Liver (tissue), 9 donors: ENCODE measurements around the gene TERT. TPM values are rescaled to one million over a fixed set of nuclear protein-coding genes. Genes with fewer than 3 reads are reported as not detected.

Experiments used
- DNase-seq: peaks from one replicate; pipeline ENCODE4 v3.0.0-alpha.2; 2017; ENCODE audit warnings: low spot score
- H3K27ac ChIP-seq, 2 donors: one replicate each; pipeline ENCODE4 v1.7.0; 2013; ENCODE audit warnings: inconsistent platforms in 2 of 2, low read length in 2 of 2, control low read depth in 1 of 2, low read depth in 1 of 2, mild to moderate bottlenecking in 1 of 2
- H3K27me3 ChIP-seq, 4 donors: one replicate each; pipeline versions ENCODE4 v1.6.1 to v1.7.0; 2013; ENCODE audit warnings: low read length in 3 of 4, inconsistent platforms in 1 of 4, mild to moderate bottlenecking in 1 of 4, moderate library complexity in 1 of 4; ENCODE audit not compliant: control insufficient read depth in 4 of 4, insufficient read depth in 4 of 4
- H3K36me3 ChIP-seq, 4 donors: one replicate each; pipeline versions ENCODE4 v1.6.1 to v1.7.0; 2013; ENCODE audit warnings: low read length in 3 of 4, mild to moderate bottlenecking in 3 of 4, low read depth in 1 of 4, moderate library complexity in 1 of 4; ENCODE audit not compliant: control insufficient read depth in 4 of 4, insufficient read depth in 3 of 4
- H3K4me1 ChIP-seq, 4 donors: one replicate each; pipeline versions ENCODE4 v1.6.1 to v1.7.0; 2013; ENCODE audit warnings: low read length in 3 of 4, mild to moderate bottlenecking in 3 of 4, moderate library complexity in 1 of 4; ENCODE audit not compliant: control insufficient read depth in 4 of 4, insufficient read depth in 4 of 4
- H3K4me3 ChIP-seq, 3 donors: one replicate each; pipeline versions ENCODE4 v1.6.1 to v1.7.0; 2013; ENCODE audit warnings: low read length in 3 of 3, control low read depth in 1 of 3, low read depth in 1 of 3, mild to moderate bottlenecking in 1 of 3
- H3K9ac ChIP-seq, 2 donors: one replicate each; pipeline ENCODE4 v1.7.0; 2013; ENCODE audit warnings: low read length in 2 of 2, mild to moderate bottlenecking in 2 of 2, moderate library complexity in 2 of 2, control low read depth in 1 of 2, low read depth in 1 of 2
- H3K9me3 ChIP-seq, 4 donors: one replicate each; pipeline versions ENCODE4 v1.6.1 to v1.7.0; 2013; ENCODE audit warnings: low read length in 3 of 4; ENCODE audit not compliant: control insufficient read depth in 4 of 4
- ATF3 ChIP-seq: IDR thresholded peaks from 2 replicates; pipeline ENCODE4 v1.6.1; 2016; ENCODE audit warnings: antibody characterized with exemption
- EGR1 ChIP-seq, 2 donors: IDR thresholded peaks; 2 replicates each; pipeline ENCODE4 v1.6.1; 2016 to 2018; ENCODE audit warnings: antibody characterized with exemption in 2 of 2, low read depth in 2 of 2
- FOXA2 ChIP-seq: IDR thresholded peaks from 2 replicates; pipeline ENCODE4 v1.6.1; 2016; ENCODE audit warnings: antibody characterized with exemption
- GABPA ChIP-seq, 2 donors: IDR thresholded peaks in 1 of 2; conservative IDR thresholded peaks in 1 of 2; 2 replicates each; pipeline ENCODE4 v1.6.1; 2016; ENCODE audit warnings: antibody characterized with exemption in 2 of 2, mild to moderate bottlenecking in 1 of 2, moderate library complexity in 1 of 2
- HNF4A ChIP-seq, 2 donors: conservative IDR thresholded peaks; 2 replicates each; pipeline ENCODE4 v1.6.1; 2016; ENCODE audit warnings: antibody characterized with exemption in 2 of 2, mild to moderate bottlenecking in 2 of 2
- HNF4G ChIP-seq: IDR thresholded peaks from 2 replicates; pipeline ENCODE4 v1.6.1; 2016; ENCODE audit warnings: antibody characterized with exemption
- JUND ChIP-seq, 2 donors: IDR thresholded peaks; 2 replicates each; pipeline ENCODE4 v1.6.1; 2016; ENCODE audit warnings: antibody characterized with exemption in 2 of 2
- NR2F2 ChIP-seq: IDR thresholded peaks from 2 replicates; pipeline ENCODE4 v1.6.1; 2016; ENCODE audit warnings: antibody characterized with exemption
- RAD21 ChIP-seq, 2 donors: IDR thresholded peaks; 2 replicates each; pipeline ENCODE4 v1.6.1; 2016; ENCODE audit warnings: antibody characterized with exemption in 2 of 2, mild to moderate bottlenecking in 2 of 2
- REST ChIP-seq: IDR thresholded peaks from 2 replicates; pipeline ENCODE4 v1.6.1; 2016; ENCODE audit warnings: antibody characterized with exemption, mild to moderate bottlenecking
- RXRA ChIP-seq, 2 donors: IDR thresholded peaks; 2 replicates each; pipeline ENCODE4 v1.6.1; 2017 to 2018; ENCODE audit warnings: antibody characterized with exemption in 2 of 2, mild to moderate bottlenecking in 1 of 2
- SP1 ChIP-seq: IDR thresholded peaks from 2 replicates; pipeline ENCODE4 v1.6.1; 2018; ENCODE audit warnings: antibody characterized with exemption, mild to moderate bottlenecking
- TAF1 ChIP-seq: conservative IDR thresholded peaks from 2 replicates; pipeline ENCODE4 v1.6.1; 2016; ENCODE audit warnings: antibody characterized with exemption, mild to moderate bottlenecking
- ZBTB33 ChIP-seq: IDR thresholded peaks from 2 replicates; pipeline ENCODE4 v1.6.1; 2016; ENCODE audit warnings: antibody characterized with exemption
- WGBS: extraction: QIAGEN DNeasy Blood & Tissue Kit; methylation state at CpG from one replicate; pipeline ENCODE4 v1.1.7; 2013; 5-methylcytosine and 5-hydroxymethylcytosine counted together
- polyA plus RNA-seq, 2 donors: library from polyadenylated mRNA; stranded (reverse) in 1 of 2; unstranded in 1 of 2; fragments of 200-250 nt in 1 of 2; fragments of >200 nt in 1 of 2; fragmentation: Nextera tagmentation in 1 of 2; extraction: Ambion mirVana in 1 of 2; gene quantifications; one replicate each; pipeline versions ENCODE4 v1.2.1 to v1.2.3, GENCODE V29; 2013 to 2015
- total RNA-seq, 2 donors: library from RNA; depleted of rRNA; stranded (reverse); fragments of >200 nt; gene quantifications; one replicate each; pipeline ENCODE4 v1.2.3, GENCODE V29; 2014
- TF ChIP-seq, protein P1 (sequence below): IDR thresholded peaks from 2 replicates; pipeline ENCODE4 v1.6.1; 2016; ENCODE audit warnings: antibody characterized with exemption
- TF ChIP-seq, protein P2 (sequence below): fragments of 150-350 bp; IDR thresholded peaks from 2 replicates; pipeline ENCODE4 v1.5.1; 2017; ENCODE audit warnings: improper control_type of control experiment, low read depth, low read length; ENCODE audit not compliant: missing input control
- donor health status: healthy.
- donor health status: healthy.
- donor health status: healthy.
- donor health status: healthy.
- donor health status: healthy.

Gene TERT
- total and polyA plus RNA-seq, 4 donors, result 0.14 TPM; not detected in 3

DNA sequence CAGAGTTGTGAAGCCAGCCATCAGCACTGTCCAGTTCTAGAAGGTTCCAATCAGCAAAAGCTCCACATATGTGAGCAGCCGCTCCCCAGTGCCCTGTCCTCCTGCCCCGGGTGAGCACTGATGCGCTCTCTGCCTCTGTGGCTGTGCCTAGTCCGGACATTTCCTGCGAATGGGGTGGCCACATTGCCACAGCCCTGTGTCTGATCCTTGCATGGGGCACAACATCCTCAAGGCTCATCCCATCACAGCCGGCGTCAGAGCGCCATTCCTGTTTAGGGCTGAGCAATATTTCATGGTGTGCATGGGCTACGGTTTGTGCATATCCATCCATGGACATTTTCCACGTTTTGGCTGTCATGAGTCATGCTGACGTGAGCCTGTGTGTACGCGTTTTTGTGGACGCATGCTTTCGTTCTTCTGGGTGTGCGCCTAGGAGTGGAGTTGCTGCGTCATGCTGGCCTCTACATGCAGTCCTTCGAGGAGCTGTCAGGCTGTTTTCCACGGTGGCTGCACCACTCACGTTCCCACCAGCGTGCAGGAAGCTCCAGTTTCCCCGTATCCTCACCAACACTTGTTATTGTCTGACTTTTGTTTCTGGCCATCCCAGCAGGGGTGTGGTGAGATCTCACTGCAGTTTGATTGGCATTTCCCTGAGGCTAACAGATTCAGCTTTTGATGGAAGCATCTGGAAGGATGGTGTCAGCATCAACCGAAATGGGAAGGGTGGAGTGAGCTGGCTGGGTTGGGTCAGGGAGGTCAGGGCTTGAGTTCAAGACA, 79.4 kb downstream of the TERT start:
- no peak for DNase-seq
- TF ChIP-seq GABPA (IDR thresholded peaks at IDR 0.05 in 1 of 2, conservative IDR thresholded peaks at IDR 0.05 in 1 of 2) (no peak), HNF4G (no peak), ATF3 (no peak), FOXA2 (no peak), SP1 (no peak), EGR1 (IDR thresholded peaks at IDR 0.05; ENCODE audit: low read depth in 2 of 2) (no peak), JUND (IDR thresholded peaks at IDR 0.05) (no peak), TAF1 (no peak), REST (no peak), RAD21 (IDR thresholded peaks at IDR 0.05) (no peak), ZBTB33 (no peak), HNF4A (conservative IDR thresholded peaks at IDR 0.05) (no peak), RXRA (IDR thresholded peaks at IDR 0.05) (no peak)
- TF ChIP-seq, protein P1, sequence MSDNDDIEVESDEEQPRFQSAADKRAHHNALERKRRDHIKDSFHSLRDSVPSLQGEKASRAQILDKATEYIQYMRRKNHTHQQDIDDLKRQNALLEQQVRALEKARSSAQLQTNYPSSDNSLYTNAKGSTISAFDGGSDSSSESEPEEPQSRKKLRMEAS, result no peak
- TF ChIP-seq, protein P2, sequence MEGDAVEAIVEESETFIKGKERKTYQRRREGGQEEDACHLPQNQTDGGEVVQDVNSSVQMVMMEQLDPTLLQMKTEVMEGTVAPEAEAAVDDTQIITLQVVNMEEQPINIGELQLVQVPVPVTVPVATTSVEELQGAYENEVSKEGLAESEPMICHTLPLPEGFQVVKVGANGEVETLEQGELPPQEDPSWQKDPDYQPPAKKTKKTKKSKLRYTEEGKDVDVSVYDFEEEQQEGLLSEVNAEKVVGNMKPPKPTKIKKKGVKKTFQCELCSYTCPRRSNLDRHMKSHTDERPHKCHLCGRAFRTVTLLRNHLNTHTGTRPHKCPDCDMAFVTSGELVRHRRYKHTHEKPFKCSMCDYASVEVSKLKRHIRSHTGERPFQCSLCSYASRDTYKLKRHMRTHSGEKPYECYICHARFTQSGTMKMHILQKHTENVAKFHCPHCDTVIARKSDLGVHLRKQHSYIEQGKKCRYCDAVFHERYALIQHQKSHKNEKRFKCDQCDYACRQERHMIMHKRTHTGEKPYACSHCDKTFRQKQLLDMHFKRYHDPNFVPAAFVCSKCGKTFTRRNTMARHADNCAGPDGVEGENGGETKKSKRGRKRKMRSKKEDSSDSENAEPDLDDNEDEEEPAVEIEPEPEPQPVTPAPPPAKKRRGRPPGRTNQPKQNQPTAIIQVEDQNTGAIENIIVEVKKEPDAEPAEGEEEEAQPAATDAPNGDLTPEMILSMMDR, result no peak
- H3K27ac ChIP-seq, result no peak overlapping the region
- H3K9me3 ChIP-seq, result peaks cover 0 to 2% (median 0%) of the 10 kb centered on the region in 4 donors
- H3K4me3 ChIP-seq, result no peak overlapping the region
- H3K4me1 ChIP-seq, result no peaks in the 10 kb centered on the region
- no peak overlapping the region for H3K9ac ChIP-seq
- no peaks in the 10 kb centered on the region for H3K27me3 ChIP-seq
- H3K36me3 ChIP-seq, result no peaks in the 10 kb centered on the region
- WGBS, result 92% methylated on average over 23 of the region's 23 CpGs

- H3K27me3 ChIP-seq, result no peaks in the 10 kb centered on the region
- no peak for DNase-seq
- H3K9ac ChIP-seq, result no peak overlapping the region
- H3K36me3 ChIP-seq, result no peaks in the 10 kb centered on the region
- H3K9me3 ChIP-seq, result peaks cover 0 to 2% (median 0%) of the 10 kb centered on the region in 4 donors
- H3K4me1 ChIP-seq, result no peaks in the 10 kb centered on the region
- H3K27ac ChIP-seq, result no peak overlapping the region
- no peak for TF ChIP-seq SP1
- no peak for TF ChIP-seq NR2F2
- no peak overlapping the region for H3K4me3 ChIP-seq
- WGBS, result 81% methylated on average over 2 of the region's 2 CpGs
Measured at GRCh38 chr5:1214936-1215220, 80.0 kb downstream of the TERT start.
